Astrocyte of the cerebellum (primary cell): Measurements from ENCODE around the gene PLPP7.

ENCODE experiments used
- DNase-seq: peaks from one replicate; pipeline ENCODE4 v3.0.0-alpha.2; 2011; ENCODE audit warnings: low read depth
- H3K4me3 ChIP-seq: 2 replicates; pipeline ENCODE4 v1.5.1; 2011; ENCODE audit warnings: mild to moderate bottlenecking, low read depth, low read length, moderate library complexity
- in situ Hi-C: cut with HindIII; loops from 2 replicates; pipeline ENCODE4 v1.10.0; 2017; ENCODE audit warnings: low sequenced_read_pairs
- TF ChIP-seq, protein P1 (sequence below): IDR thresholded peaks from 2 replicates; pipeline ENCODE4 v1.5.1; 2012; ENCODE audit warnings: low read length, low read depth, moderate library complexity, mild to moderate bottlenecking; ENCODE audit errors: missing control alignments

PLPP7 gene

DNA sequence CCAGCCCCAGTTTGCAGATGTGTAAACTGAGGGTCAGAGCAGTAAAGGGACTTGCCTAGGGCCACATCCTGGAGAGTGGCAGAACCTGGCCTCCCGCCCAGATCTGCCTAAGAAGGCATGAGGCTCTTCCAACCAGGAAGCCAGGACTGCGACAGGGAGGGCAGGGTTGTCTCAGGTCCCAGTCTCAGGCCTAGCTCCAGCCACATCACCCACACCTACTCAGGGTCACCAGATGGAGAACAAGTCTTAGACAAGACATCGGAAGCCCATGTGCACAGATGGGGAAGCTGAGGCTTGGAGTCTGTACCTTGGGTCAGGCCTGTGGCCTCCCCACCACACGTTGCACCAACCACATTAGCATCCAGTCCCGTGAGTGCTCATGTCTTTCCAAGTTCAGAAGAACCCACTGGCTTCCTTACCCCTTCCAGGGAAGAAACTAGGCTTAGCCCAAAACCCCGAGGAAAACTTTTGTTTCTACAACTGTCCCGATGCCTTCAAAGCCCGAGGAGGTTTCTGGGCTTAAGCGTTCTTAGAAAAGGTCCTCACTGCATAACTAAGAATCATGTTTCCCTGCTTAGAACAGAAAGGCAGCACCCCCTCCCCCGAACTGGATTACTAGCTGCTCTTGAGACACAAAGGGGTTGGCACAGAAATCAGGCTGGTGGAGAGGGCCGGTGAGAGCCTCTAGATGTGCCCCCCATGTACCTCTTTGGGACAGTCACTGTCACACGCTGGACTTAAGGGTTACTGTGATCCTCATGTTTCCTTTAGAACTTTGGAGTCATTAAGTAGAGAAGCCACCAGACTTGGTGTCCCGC is 15.5 kb upstream of the PLPP7 start:
- H3K4me3 ChIP-seq, result no peak overlapping the region
- no peak for DNase-seq
- TF ChIP-seq, protein P1, sequence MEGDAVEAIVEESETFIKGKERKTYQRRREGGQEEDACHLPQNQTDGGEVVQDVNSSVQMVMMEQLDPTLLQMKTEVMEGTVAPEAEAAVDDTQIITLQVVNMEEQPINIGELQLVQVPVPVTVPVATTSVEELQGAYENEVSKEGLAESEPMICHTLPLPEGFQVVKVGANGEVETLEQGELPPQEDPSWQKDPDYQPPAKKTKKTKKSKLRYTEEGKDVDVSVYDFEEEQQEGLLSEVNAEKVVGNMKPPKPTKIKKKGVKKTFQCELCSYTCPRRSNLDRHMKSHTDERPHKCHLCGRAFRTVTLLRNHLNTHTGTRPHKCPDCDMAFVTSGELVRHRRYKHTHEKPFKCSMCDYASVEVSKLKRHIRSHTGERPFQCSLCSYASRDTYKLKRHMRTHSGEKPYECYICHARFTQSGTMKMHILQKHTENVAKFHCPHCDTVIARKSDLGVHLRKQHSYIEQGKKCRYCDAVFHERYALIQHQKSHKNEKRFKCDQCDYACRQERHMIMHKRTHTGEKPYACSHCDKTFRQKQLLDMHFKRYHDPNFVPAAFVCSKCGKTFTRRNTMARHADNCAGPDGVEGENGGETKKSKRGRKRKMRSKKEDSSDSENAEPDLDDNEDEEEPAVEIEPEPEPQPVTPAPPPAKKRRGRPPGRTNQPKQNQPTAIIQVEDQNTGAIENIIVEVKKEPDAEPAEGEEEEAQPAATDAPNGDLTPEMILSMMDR, result no peak
- in situ Hi-C loops, result no loop called here

DNA sequence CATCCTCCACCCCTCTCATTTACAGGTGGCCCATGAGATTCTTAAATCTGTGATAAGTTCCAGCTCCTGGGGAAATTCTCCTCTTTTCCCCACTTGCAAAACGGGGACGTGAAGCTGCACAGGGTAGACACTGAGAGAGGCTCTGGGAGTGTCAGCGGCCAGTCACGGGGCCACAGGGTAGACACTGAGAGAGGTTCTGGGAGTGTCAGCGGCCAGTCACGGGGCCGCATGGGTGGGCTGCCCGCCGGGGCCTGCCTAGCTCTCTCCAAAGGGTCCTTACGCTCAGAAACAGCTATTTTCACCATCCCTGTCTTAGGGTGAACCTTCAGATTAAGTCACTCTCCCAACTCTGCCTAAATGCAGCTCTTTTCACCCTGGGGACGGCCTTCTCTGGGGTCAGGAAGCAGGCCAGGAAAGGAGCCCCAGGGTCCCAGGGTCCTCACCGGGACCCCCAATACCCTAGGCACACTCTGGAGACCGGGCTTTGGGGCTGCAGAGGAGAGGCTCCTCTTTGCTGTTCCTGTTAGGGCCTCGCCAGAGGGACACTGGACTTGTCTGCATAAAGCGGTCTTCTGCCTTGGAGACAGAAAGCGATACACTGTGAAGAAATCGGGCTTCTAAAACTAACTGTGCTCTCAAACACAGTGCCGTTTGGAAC is 14.7 kb upstream of the PLPP7 start:
- TF ChIP-seq, protein P1, result no peak
- H3K4me3 ChIP-seq, result no peak overlapping the region
- DNase-seq, result no peak
- in situ Hi-C loops, result no loop called here

- DNase-seq, result no peak
- H3K4me3 ChIP-seq, result no peak overlapping the region
- TF ChIP-seq, protein P1, result no peak
- in situ Hi-C loops, result no loop called here
These were observed 14.0 kb upstream of the PLPP7 start for GRCh38 chr9:131275332-131276093.

- peak within 1 kb of the TSS; percentile 40 for H3K4me3 ChIP-seq
- TF ChIP-seq, protein P1, result no peak
- DNase-seq, result no peak
- in situ Hi-C loops, result no loop called here
These were observed 13.2 kb upstream of the PLPP7 start, which contains the start of gene FAM78A for GRCh38 chr9:131276094-131276888. Gene FAM78A (minus strand): TSS chr9:131276510. CDS start chr9:131276179, 331 bp downstream.

- in situ Hi-C loops, result no loop called here
- no peak for DNase-seq
- H3K4me3 ChIP-seq, result peak overlapping the region; percentile 40
- TF ChIP-seq, protein P1, result no peak
These were observed 12.6 kb upstream of the PLPP7 start for GRCh38 chr9:131276891-131277286.

- H3K4me3 ChIP-seq, result peak overlapping the region; percentile 40
- in situ Hi-C loops, result no loop called here
- no peak for DNase-seq
- TF ChIP-seq, protein P1, result no peak
These were observed 12.1 kb upstream of the PLPP7 start for GRCh38 chr9:131277287-131277909.
